WERI-Rb-1 (cell line): ENCODE results near the gene RTN4R.

Experiments used
- DNase-seq: peaks from one replicate; pipeline ENCODE4 v3.0.0-alpha.2; 2020
- H3K27ac ChIP-seq: fragments of 250-450 bp; sonication (Bioruptor Pico); 2 replicates; pipeline ENCODE4 v1.5.1; 2020; ENCODE audit warnings: mild to moderate bottlenecking, moderate library complexity
- H3K27me3 ChIP-seq: fragments of 250-450 bp; sonication (Bioruptor Pico); 2 replicates; pipeline ENCODE4 v1.5.1; 2021; ENCODE audit warnings: mild to moderate bottlenecking, low read depth, moderate library complexity; ENCODE audit not compliant: insufficient read depth, severe bottlenecking
- H3K36me3 ChIP-seq: fragments of 250-450 bp; sonication (Bioruptor Pico); 2 replicates; pipeline ENCODE4 v1.5.1; 2020; ENCODE audit warnings: mild to moderate bottlenecking, moderate library complexity
- H3K4me3 ChIP-seq: 2 replicates; pipeline ENCODE4 v1.5.1; 2011; ENCODE audit warnings: low read depth, mild to moderate bottlenecking, control low read depth, low read length
- H3K9me3 ChIP-seq: fragments of 250-450 bp; sonication (Bioruptor Pico); 2 replicates; pipeline ENCODE4 v1.5.1; 2021; ENCODE audit warnings: mild to moderate bottlenecking, moderate library complexity; ENCODE audit not compliant: severe bottlenecking
- CTCF ChIP-seq: IDR thresholded peaks from 2 replicates; pipeline ENCODE4 v1.5.1; 2011; ENCODE audit warnings: low read depth, mild to moderate bottlenecking, control low read depth, inconsistent platforms, low read length

RTN4R gene

DNA sequence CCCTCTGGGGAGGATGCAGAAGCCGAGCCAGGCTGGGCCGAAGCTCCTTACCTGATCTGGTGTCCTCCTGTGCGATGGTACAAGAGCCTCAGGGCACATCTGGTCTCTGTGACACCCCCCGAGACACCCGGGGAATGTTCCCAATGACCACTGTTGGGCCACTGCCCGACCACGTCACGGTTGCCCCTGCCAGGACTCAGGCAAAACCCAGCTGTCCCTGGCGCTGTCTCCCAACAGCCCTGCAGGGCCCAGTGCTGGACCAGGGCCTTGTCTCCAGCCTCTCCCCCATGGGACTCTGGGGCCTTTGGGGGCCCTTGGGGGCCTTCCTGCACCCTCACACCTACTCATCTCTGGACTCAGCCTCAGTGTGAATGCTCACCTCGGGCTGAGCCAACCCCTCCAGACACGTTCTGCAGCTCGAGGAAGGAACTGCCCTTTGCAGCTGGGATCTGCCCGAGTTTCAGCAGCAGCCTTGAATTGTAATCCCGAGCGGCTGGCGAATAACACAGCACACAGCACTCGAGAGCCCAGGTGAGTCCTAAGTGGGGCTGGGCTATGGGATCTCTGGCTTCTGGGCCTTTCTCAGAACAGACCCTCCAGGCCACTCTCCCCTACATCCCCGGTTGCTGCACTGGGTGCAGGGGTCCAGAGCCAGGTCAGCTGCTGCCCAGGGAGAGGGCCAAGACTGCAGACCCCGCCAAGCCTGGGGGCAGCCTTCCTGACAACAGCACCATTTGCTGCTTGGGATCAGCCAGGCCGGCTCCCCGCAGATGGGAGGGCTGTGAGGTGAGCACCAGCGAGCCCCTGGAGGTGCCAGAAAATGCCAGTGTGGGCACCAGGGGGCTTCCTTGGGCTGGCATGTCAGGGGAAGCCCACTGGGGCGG lies 39.8 kb downstream of the RTN4R start:
- DNase-seq = no peak
- no peaks in the 10 kb centered on the region for H3K27me3 ChIP-seq

GRCh38 chr22:20227363-20227762 lies 40.8 kb downstream of the RTN4R start:
- no peaks in the 10 kb centered on the region for H3K36me3 ChIP-seq
- no peak overlapping the region for H3K4me3 ChIP-seq
- no peaks in the 10 kb centered on the region for H3K27me3 ChIP-seq
- no peaks in the 10 kb centered on the region for H3K9me3 ChIP-seq
- H3K27ac ChIP-seq = no peak overlapping the region
- DNase-seq = no peak
- TF ChIP-seq CTCF = no peak

More for the DNA sequence above, 39.8 kb downstream of the RTN4R start:
- no peak for TF ChIP-seq CTCF
- Histone ChIP-seq H3K36me3 (no peaks in the 10 kb centered on the region), H3K9me3 (no peaks in the 10 kb centered on the region), H3K27ac (no peak overlapping the region), H3K4me3 (no peak overlapping the region)

- Histone ChIP-seq H3K9me3 (no peaks in the 10 kb centered on the region), H3K27ac (no peak overlapping the region), H3K36me3 (no peaks in the 10 kb centered on the region), H3K27me3 (no peaks in the 10 kb centered on the region), H3K4me3 (no peak overlapping the region)
- no peak for DNase-seq
- no peak for TF ChIP-seq CTCF
Observed at GRCh38 chr22:20226760-20227350, 41.3 kb downstream of the RTN4R start.

DNA sequence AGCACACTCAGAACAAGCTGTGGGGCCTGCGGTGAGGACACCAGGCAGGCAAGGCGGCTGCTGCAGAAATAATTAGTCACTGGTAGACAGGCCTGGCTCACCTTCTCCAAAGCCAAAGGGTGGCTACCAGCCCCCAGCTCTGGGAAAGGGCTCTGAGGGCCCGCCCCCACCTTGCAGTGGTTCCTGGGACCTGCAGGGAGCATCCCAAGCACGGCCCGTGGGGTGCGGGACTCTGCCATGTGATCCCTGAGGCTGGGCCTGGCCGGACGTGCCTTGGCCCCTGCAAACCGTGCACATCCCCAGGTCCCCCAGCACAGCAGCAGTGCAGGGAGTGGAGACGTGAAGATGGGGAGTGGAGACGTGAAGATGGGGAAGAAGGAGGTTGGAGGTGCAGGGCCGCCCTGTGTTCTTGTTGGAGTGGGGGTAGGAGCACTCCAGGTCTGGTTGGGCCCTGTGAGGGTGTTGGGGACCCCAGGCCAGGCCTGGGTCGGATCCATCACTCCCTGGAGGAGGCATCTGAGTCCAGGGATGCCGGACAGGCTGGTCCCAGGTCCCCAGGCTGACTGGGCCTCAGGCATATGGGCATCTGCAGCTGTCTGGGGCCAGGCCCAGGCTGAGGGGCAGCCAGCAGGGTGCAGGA lies 41.9 kb downstream of the RTN4R start:
- DNase-seq = no peak
- Histone ChIP-seq H3K27ac (no peak overlapping the region), H3K9me3 (no peaks in the 10 kb centered on the region), H3K36me3 (no peaks in the 10 kb centered on the region), H3K27me3 (no peaks in the 10 kb centered on the region), H3K4me3 (no peak overlapping the region)
- TF ChIP-seq CTCF = no peak

GRCh38 chr22:20225693-20225966 lies 42.5 kb downstream of the RTN4R start:
- H3K4me3 ChIP-seq = no peak overlapping the region
- no peak for TF ChIP-seq CTCF
- DNase-seq = no peak
- no peak overlapping the region for H3K27ac ChIP-seq
- H3K9me3 ChIP-seq = no peaks in the 10 kb centered on the region
- no peaks in the 10 kb centered on the region for H3K36me3 ChIP-seq
- no peaks in the 10 kb centered on the region for H3K27me3 ChIP-seq
